PC-9 (cell line): ENCODE measurements around the gene RTKN2. TPM values are rescaled to one million over a fixed set of nuclear protein-coding genes. Genes with fewer than 3 reads are reported as not detected.
A peak's percentile ranks its signal among the peaks of the same experiment; 100 is the strongest.

Experiments
- BruUV-seq: library from RNA; stranded (reverse); fragments of 400-500 nt; replicated peaks from 2 replicates; lab custom pipeline; 2021; lab: Mats Ljungman, UMichigan
- CTCF ChIA-PET: fragments of 300-600 bp; sonication (Branson Sonifier 250); formaldehyde crosslinking; loops from one replicate; lab custom pipeline; 2022; ENCODE audit warnings: antibody characterized with exemption; lab: Charles Lee
- POLR2A ChIA-PET: fragments of 300-600 bp; sonication (Branson Sonifier 250); formaldehyde crosslinking; loops from one replicate; lab custom pipeline; 2022; ENCODE audit warnings: antibody characterized with exemption; ENCODE audit not compliant: unreplicated experiment; lab: Charles Lee
- DNase-seq, 2 experiments: peaks; one replicate each; pipeline versions ENCODE4 v3.0.0 to v3.0.0-alpha.2; 2015 to 2022; ENCODE audit warnings: mixed read lengths in 1 of 2
- H2AFZ ChIP-seq: fragments of 200-600 bp; sonication (generic); 2 replicates; pipeline ENCODE4 v1.8.1; 2017; ENCODE audit warnings: antibody characterized with exemption
- H3F3A ChIP-seq: fragments of 200-600 bp; sonication (generic); 2 replicates; pipeline ENCODE4 v1.8.1; 2017; ENCODE audit warnings: antibody characterized with exemption, mild to moderate bottlenecking, low read depth; ENCODE audit not compliant: insufficient read depth
- H3K27ac ChIP-seq: fragments of 200-600 bp; sonication (generic); 2 replicates; pipeline ENCODE4 v1.6.1; 2016; ENCODE audit warnings: mixed run types
- H3K27me3 ChIP-seq: fragments of 200-600 bp; sonication (generic); 2 replicates; pipeline ENCODE4 v1.6.1; 2016; ENCODE audit warnings: low read depth, mixed run types; ENCODE audit not compliant: insufficient read depth
- H3K36me3 ChIP-seq: fragments of 200-600 bp; sonication (generic); 2 replicates; pipeline ENCODE4 v1.6.1; 2016; ENCODE audit warnings: low read depth, mixed run types
- H3K4me1 ChIP-seq: fragments of 200-600 bp; sonication (generic); replicated peaks from 2 replicates; pipeline ENCODE4 v1.6.1; 2016; ENCODE audit warnings: mixed run types; ENCODE audit not compliant: insufficient read depth
- H3K4me2 ChIP-seq: fragments of 200-600 bp; sonication (generic); 2 replicates; pipeline ENCODE4 v1.6.1; 2017; ENCODE audit warnings: mixed run types
- H3K4me3 ChIP-seq: fragments of 200-600 bp; sonication (generic); 2 replicates; pipeline ENCODE4 v1.6.1; 2016; ENCODE audit warnings: mixed run types
- H3K79me2 ChIP-seq: fragments of 200-600 bp; sonication (generic); 2 replicates; pipeline ENCODE4 v1.6.1; 2017; ENCODE audit warnings: low read depth, mixed run types
- H3K9me2 ChIP-seq: fragments of 200-600 bp; sonication (generic); 2 replicates; pipeline ENCODE4 v1.8.1; 2017; ENCODE audit warnings: mild to moderate bottlenecking; ENCODE audit not compliant: insufficient read depth
- H3K9me3 ChIP-seq: fragments of 200-600 bp; sonication (generic); 2 replicates; pipeline ENCODE4 v1.8.1; 2016; ENCODE audit warnings: low read depth; ENCODE audit not compliant: insufficient read depth
- H4K20me1 ChIP-seq: fragments of 200-600 bp; sonication (generic); 2 replicates; pipeline ENCODE4 v1.8.1; 2017; ENCODE audit not compliant: insufficient read depth
- CTCF ChIP-seq: fragments of 200-600 bp; sonication (generic); conservative IDR thresholded peaks from 2 replicates; pipeline ENCODE4 v1.6.1; 2017; ENCODE audit warnings: mixed run types, antibody characterized with exemption, mild to moderate bottlenecking, moderate library complexity
- EZH2 ChIP-seq: fragments of 200-600 bp; sonication (generic); IDR thresholded peaks from 2 replicates; pipeline ENCODE4 v1.8.0; 2017; ENCODE audit warnings: antibody characterized with exemption, low read depth
- intact Hi-C: fragments of 100-400 bp; cut with micrococcal nuclease; formaldehyde crosslinking; loops from one replicate; pipeline ENCODE4 v1.10.0; 2022; ENCODE audit not compliant: unreplicated experiment
- total RNA-seq: library from RNA; stranded (reverse); gene quantifications from 2 replicates; pipeline ENCODE4 v1.2.3, GENCODE V29; 2021

Gene RTKN2
- total RNA-seq, 1 experiment from 2014 or later = 18.5 TPM

DNA sequence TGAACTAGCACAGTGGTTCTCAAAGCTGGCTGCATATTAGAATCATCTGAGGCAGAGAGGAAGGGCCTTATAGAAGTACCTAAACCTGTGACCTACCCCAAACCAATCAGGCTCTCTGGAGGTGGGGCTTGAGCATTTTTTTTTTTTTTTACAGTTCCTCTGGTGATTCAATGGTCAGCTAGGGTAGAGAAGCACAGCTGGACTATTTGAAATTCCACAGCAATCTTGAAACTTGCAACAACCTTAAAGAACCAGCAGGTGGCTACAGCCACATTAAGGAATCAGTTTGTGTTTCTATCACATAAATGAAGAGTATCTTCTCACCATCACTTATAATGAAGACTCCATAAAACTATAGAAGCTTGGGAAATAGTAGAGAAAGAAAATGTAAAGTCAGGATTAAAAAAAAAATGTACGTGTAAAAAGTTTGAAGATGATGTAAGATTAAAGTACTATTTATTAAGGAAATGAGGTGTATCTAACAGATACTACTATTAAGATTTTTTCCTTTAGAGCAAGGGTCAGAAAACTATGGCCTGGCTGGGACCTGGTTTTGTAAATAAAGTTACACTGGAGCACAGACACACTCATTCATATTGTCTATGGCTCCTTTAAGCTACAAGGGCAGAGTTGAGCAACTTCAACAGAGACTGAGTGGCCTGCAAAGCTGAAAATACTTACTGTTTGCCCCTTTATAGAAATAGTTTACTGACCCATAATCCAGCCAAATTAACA, 3.8 kb downstream of the RTKN2 start:
- peaks cover 47% of the 10 kb centered on the region for H3K79me2 ChIP-seq
- H3F3A ChIP-seq = peaks cover 11% of the 10 kb centered on the region; the same call in 1 of the 2 replicates
- no peaks in the 10 kb centered on the region for H4K20me1 ChIP-seq
- H3K9me2 ChIP-seq = no peaks in the 10 kb centered on the region
- POLR2A ChIA-PET = interaction anchor here (0.6 to 0.7 kb wide), 3 partner anchors 58 to 712 kb away, joined by 5 to 9 read pairs (median 6); no protein-coding TSS in a partner anchor
- CTCF ChIA-PET = interaction anchor here (0.5 to 1.7 kb wide), 8 partner anchors 20 to 1369 kb away, joined by 3 to 9 read pairs (median 4); no protein-coding TSS in a partner anchor
- no peaks in the 10 kb centered on the region for H3K36me3 ChIP-seq
- intact Hi-C loops = loop anchor here (5.0 kb wide), 2 partner anchors 57 to 552 kb away; partner anchors contain the start of gene EGR2
- H3K9me3 ChIP-seq = no peaks in the 10 kb centered on the region
- H3K27me3 ChIP-seq = no peaks in the 10 kb centered on the region
- peak; percentile 36 to 80 for DNase-seq
- peak overlapping the region; percentile 15; the same call in 1 of the 2 replicates for H3K4me2 ChIP-seq
- H3K4me3 ChIP-seq = no peak overlapping the region
- H3K27ac ChIP-seq = 0 out of 2 replicates have a peak overlapping the region, but pooled peaks have one; percentile 31
- TF ChIP-seq EZH2 = no peak
- TF ChIP-seq CTCF = peak; percentile 88
- no TSS peak for BruUV-seq
- no peak overlapping the region for H2AFZ ChIP-seq
- peaks cover 33% of the 10 kb centered on the region for H3K4me1 ChIP-seq

DNA sequence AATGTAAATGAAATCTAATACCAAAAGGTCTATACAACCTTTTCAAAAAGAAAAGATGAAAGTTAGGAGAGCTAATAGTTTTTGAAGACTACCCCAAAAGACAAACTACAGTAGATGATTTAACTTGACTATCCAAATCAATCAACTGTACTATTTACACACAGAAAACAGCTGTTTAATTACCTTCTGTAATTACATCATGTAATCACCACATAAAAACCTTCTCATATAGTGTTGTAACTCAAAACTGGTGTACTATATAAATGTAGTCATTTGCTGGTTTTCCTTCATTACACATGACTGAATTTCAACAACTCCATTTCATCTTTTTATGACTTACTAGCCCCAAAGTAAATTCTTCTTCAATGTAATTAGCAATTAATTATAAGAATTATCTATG, 4.5 kb downstream of the RTKN2 start:
- intact Hi-C loops = no loop called here
- POLR2A ChIA-PET = no interaction called here
- peaks cover 7% of the 10 kb centered on the region; the same call in 1 of the 2 replicates for H3F3A ChIP-seq
- H4K20me1 ChIP-seq = no peaks in the 10 kb centered on the region
- H3K79me2 ChIP-seq = peaks cover 47% of the 10 kb centered on the region
- BruUV-seq = no TSS peak
- H3K4me1 ChIP-seq = peaks cover 27% of the 10 kb centered on the region
- no peak for DNase-seq
- CTCF ChIA-PET = interaction anchor here (1.2 kb wide), 1 partner anchor 19 kb away, joined by 3 read pairs; no protein-coding TSS in a partner anchor
- H3K4me2 ChIP-seq = 0 out of 2 replicates have a peak overlapping the region, but pooled peaks have one; percentile 15
- H3K27me3 ChIP-seq = no peaks in the 10 kb centered on the region
- H2AFZ ChIP-seq = no peak overlapping the region
- H3K27ac ChIP-seq = no peak overlapping the region
- TF ChIP-seq EZH2 (no peak), CTCF (no peak)
- H3K36me3 ChIP-seq = no peaks in the 10 kb centered on the region
- H3K9me3 ChIP-seq = no peaks in the 10 kb centered on the region
- no peaks in the 10 kb centered on the region for H3K9me2 ChIP-seq
- H3K4me3 ChIP-seq = no peak overlapping the region

- no peaks in the 10 kb centered on the region for H3K27me3 ChIP-seq
- H2AFZ ChIP-seq = no peak overlapping the region
- TF ChIP-seq CTCF (no peak), EZH2 (no peak)
- peaks cover 4% of the 10 kb centered on the region; the same call in 1 of the 2 replicates for H3K36me3 ChIP-seq
- no peaks in the 10 kb centered on the region for H3K9me2 ChIP-seq
- H3K79me2 ChIP-seq = peaks cover 34% of the 10 kb centered on the region
- no peak overlapping the region for H3K4me2 ChIP-seq
- no peaks in the 10 kb centered on the region for H4K20me1 ChIP-seq
- H3K4me3 ChIP-seq = no peak overlapping the region
- 0 out of 2 replicates have a peak, but pooled peaks cover 5% of the 10 kb centered on the region for H3K9me3 ChIP-seq
- H3F3A ChIP-seq = 0 out of 2 replicates have a peak, but pooled peaks cover 5% of the 10 kb centered on the region
- peaks cover 14% of the 10 kb centered on the region for H3K4me1 ChIP-seq
- CTCF ChIA-PET = interaction anchor here (0.5 to 0.6 kb wide), 2 partner anchors 51 to 319 kb away, joined by 3 read pairs; no protein-coding TSS in a partner anchor
- no TSS peak for BruUV-seq
- H3K27ac ChIP-seq = no peak overlapping the region
- intact Hi-C loops = no loop called here
- no peak for DNase-seq
- POLR2A ChIA-PET = no interaction called here
Measured at GRCh38 chr10:62261666-62262065, 7.0 kb downstream of the RTKN2 start.
